A673 (cell line): ENCODE results near the gene TRAK1. TPM values are rescaled to one million over a fixed set of nuclear protein-coding genes. Genes with fewer than 3 reads are reported as not detected.

Experiments
- BruUV-seq: library from RNA; stranded (reverse); fragments of 400-500 nt; replicated peaks from 2 replicates; lab custom pipeline; 2021; lab: Mats Ljungman, UMichigan
- CTCF ChIA-PET: fragments of 300-600 bp; sonication (Branson Sonifier 250); formaldehyde crosslinking; loops from one replicate; lab custom pipeline; 2022; ENCODE audit warnings: antibody characterized with exemption; lab: Charles Lee
- POLR2A ChIA-PET: fragments of 300-600 bp; sonication (Branson Sonifier 250); formaldehyde crosslinking; loops from one replicate; lab custom pipeline; 2022; ENCODE audit warnings: antibody characterized with exemption; ENCODE audit not compliant: low non-redundant PET; lab: Charles Lee
- DNase-seq: peaks from one replicate; pipeline ENCODE4 v3.0.0-alpha.2; 2015; ENCODE audit warnings: low spot score
- H3K27ac ChIP-seq: fragments of 200-600 bp; sonication (generic); 2 replicates; pipeline ENCODE4 v1.5.1; 2016; ENCODE audit warnings: mixed run types, low read depth, mild to moderate bottlenecking, mixed read lengths, antibody characterized with exemption, low read length; ENCODE audit not compliant: poor library complexity, severe bottlenecking
- H3K27me3 ChIP-seq: fragments of 200-600 bp; sonication (generic); replicated peaks from 2 replicates; pipeline ENCODE4 v1.6.1; 2017; ENCODE audit warnings: mixed run types, low read depth, mild to moderate bottlenecking, mixed read lengths, antibody characterized with exemption, low read length; ENCODE audit not compliant: insufficient read depth, poor library complexity
- H3K36me3 ChIP-seq: fragments of 200-600 bp; sonication (generic); 2 replicates; pipeline ENCODE4 v1.6.1; 2016; ENCODE audit warnings: mixed run types, mild to moderate bottlenecking, mixed read lengths, antibody characterized with exemption, low read length; ENCODE audit not compliant: insufficient read depth, poor library complexity, severe bottlenecking
- H3K4me1 ChIP-seq: fragments of 200-600 bp; sonication (generic); 2 replicates; pipeline ENCODE4 v1.6.1; 2017; ENCODE audit warnings: mixed run types, mild to moderate bottlenecking, mixed read lengths, antibody characterized with exemption, low read length; ENCODE audit not compliant: insufficient read depth, poor library complexity, severe bottlenecking
- H3K4me3 ChIP-seq: fragments of 200-600 bp; sonication (generic); 2 replicates; pipeline ENCODE4 v1.5.1; 2016; ENCODE audit warnings: low read depth, mixed run types, mild to moderate bottlenecking, mixed read lengths, low read length; ENCODE audit not compliant: poor library complexity, severe bottlenecking
- H3K9me3 ChIP-seq: fragments of 200-600 bp; sonication (generic); 2 replicates; pipeline ENCODE4 v1.6.1; 2016; ENCODE audit warnings: mixed run types, low read depth, mild to moderate bottlenecking, mixed read lengths, antibody characterized with exemption, low read length; ENCODE audit not compliant: poor library complexity, severe bottlenecking
- CTCF ChIP-seq: fragments of 300-800, 200-600 bp; sonication (generic); conservative IDR thresholded peaks from 2 replicates; pipeline ENCODE4 v1.5.1; 2017; ENCODE audit warnings: low read depth, mild to moderate bottlenecking, antibody characterized with exemption, low read length, moderate library complexity, mixed read lengths
- EZH2 ChIP-seq: fragments of 200-600 bp; sonication (generic); IDR thresholded peaks from 2 replicates; pipeline ENCODE4 v1.6.1; 2017; ENCODE audit warnings: borderline replicate concordance, low read depth, mild to moderate bottlenecking, mixed read lengths, antibody characterized with exemption, low read length; ENCODE audit not compliant: poor library complexity, severe bottlenecking
- intact Hi-C: fragments of 100-400 bp; cut with micrococcal nuclease; formaldehyde crosslinking; loops from one replicate; pipeline ENCODE4 v1.10.0; 2022; ENCODE audit not compliant: unreplicated experiment
- total RNA-seq: library from RNA; stranded (reverse); gene quantifications from 2 replicates; pipeline ENCODE4 v1.2.3, GENCODE V29; 2021

Gene TRAK1
- total RNA-seq, 1 experiment from 2014 or later: 16.3 TPM

- ChIA-PET POLR2A (no interaction called here), CTCF (no interaction called here)
- Histone ChIP-seq H3K27ac (no peak overlapping the region), H3K36me3 (no peaks in the 10 kb centered on the region), H3K9me3 (no peaks in the 10 kb centered on the region), H3K4me3 (no peak overlapping the region), H3K27me3 (no peaks in the 10 kb centered on the region), H3K4me1 (no peaks in the 10 kb centered on the region)
- no peak for DNase-seq
- BruUV-seq: no TSS peak
- intact Hi-C loops: no loop called here
- TF ChIP-seq EZH2 (no peak), CTCF (no peak)
Measured at GRCh38 chr3:42236611-42237010, 145.5 kb downstream of the TRAK1 start.

GRCh38 chr3:42246091-42246490 lies 154.9 kb downstream of the TRAK1 start:
- CTCF ChIA-PET: interaction anchor here (0.7 kb wide), 1 partner anchor 198 kb away, joined by 3 read pairs; no protein-coding TSS in a partner anchor
- POLR2A ChIA-PET: no interaction called here
- Histone ChIP-seq H3K9me3 (no peaks in the 10 kb centered on the region), H3K4me1 (no peaks in the 10 kb centered on the region), H3K27me3 (no peaks in the 10 kb centered on the region), H3K27ac (no peak overlapping the region), H3K4me3 (no peak overlapping the region), H3K36me3 (no peaks in the 10 kb centered on the region)
- no peak for TF ChIP-seq EZH2
- no peak for TF ChIP-seq CTCF
- intact Hi-C loops: loop anchor here (5.0 kb wide), 1 partner anchor 291 kb away; no protein-coding TSS in a partner anchor
- DNase-seq: no peak
- BruUV-seq: no TSS peak

- H3K36me3 ChIP-seq: no peaks in the 10 kb centered on the region
- no peak overlapping the region for H3K27ac ChIP-seq
- no peaks in the 10 kb centered on the region for H3K4me1 ChIP-seq
- intact Hi-C loops: loop anchor here (1.0 to 5.0 kb wide), 2 partner anchors 196 to 290 kb away; no protein-coding TSS in a partner anchor
- ChIA-PET CTCF (interaction anchor here (1.0 to 1.2 kb wide), 2 partner anchors 194 to 196 kb away, joined by 3 to 7 read pairs; no protein-coding TSS in a partner anchor), POLR2A (no interaction called here)
- peak; percentile 62 for DNase-seq
- H3K9me3 ChIP-seq: no peaks in the 10 kb centered on the region
- H3K4me3 ChIP-seq: no peak overlapping the region
- H3K27me3 ChIP-seq: no peaks in the 10 kb centered on the region
- no peak for TF ChIP-seq EZH2
- TF ChIP-seq CTCF: peak; percentile 63
- no TSS peak for BruUV-seq
Measured at GRCh38 chr3:42247576-42248027, 156.4 kb downstream of the TRAK1 start.
